ENCODE results near the gene TOR1A.

Gene TOR1A

GRCh38 chr9:129826759-129827158, 2.8 kb upstream of the TOR1A start:
- no peak overlapping the region for H3K27ac ChIP-seq (ENCODE audit: low read length, poor library complexity, severe bottlenecking)
- no peak overlapping the region for H2AFZ ChIP-seq (ENCODE audit: low read depth, low read length)
- no CpG with 5 or more reads among the region's 1 CpG for WGBS
- peaks cover 5% of the 10 kb centered on the region for H3K79me1 ChIP-seq (replicated peaks; ENCODE audit: low read length, poor library complexity, severe bottlenecking)
- H3K4me1 ChIP-seq (ENCODE audit: control insufficient read depth, insufficient read depth, low read depth, low read length) = peaks cover 6% of the 10 kb centered on the region
- H3K23ac ChIP-seq (ENCODE audit: low read length in 2 of 2) = no peak overlapping the region
- H4K91ac ChIP-seq (ENCODE audit: low read length) = no peak overlapping the region
- no peak overlapping the region for H3K4ac ChIP-seq (ENCODE audit: low read depth in 1 of 2, low read length in 2 of 2)
- H4K8ac ChIP-seq (ENCODE audit: low read length) = no peak overlapping the region
- H3K14ac ChIP-seq (ENCODE audit: low read length in 2 of 2) = no peak overlapping the region
- no peak overlapping the region for H3K4me3 ChIP-seq (ENCODE audit: insufficient read depth in 1 of 2, low read depth in 1 of 2, low read length in 2 of 2)
- no peak overlapping the region for H2BK15ac ChIP-seq (ENCODE audit: low read depth, poor library complexity, severe bottlenecking)
- H3K9me3 ChIP-seq (ENCODE audit: control insufficient read depth, low read length) = no peaks in the 10 kb centered on the region
- no peak overlapping the region for H2BK12ac ChIP-seq (ENCODE audit: low read length in 2 of 2)
- peaks cover 42 to 62% of the 10 kb centered on the region in 2 experiments for H3K36me3 ChIP-seq (ENCODE audit: control insufficient read depth in 1 of 2, insufficient read depth in 2 of 2, low read depth in 1 of 2, low read length in 2 of 2)
- H2AK5ac ChIP-seq (ENCODE audit: low read length, severe bottlenecking) = no peak overlapping the region
- H3K4me2 ChIP-seq (ENCODE audit: low read length, poor library complexity, severe bottlenecking) = no peak overlapping the region
- no peak overlapping the region for H3K9ac ChIP-seq (ENCODE audit: low read length)
- no peaks in the 10 kb centered on the region for H3K27me3 ChIP-seq (ENCODE audit: control insufficient read depth in 1 of 2, insufficient read depth in 1 of 2, low read length in 2 of 2)
- H2BK5ac ChIP-seq (ENCODE audit: low read depth, low read length, poor library complexity, severe bottlenecking) = no peak overlapping the region
- no peak for DNase-seq
- no peak overlapping the region for H2BK120ac ChIP-seq (ENCODE audit: low read depth, low read length)
- H3K18ac ChIP-seq (ENCODE audit: low read depth in 1 of 2, low read length in 2 of 2) = no peak overlapping the region

- Histone ChIP-seq H3K36me3 (ENCODE audit: control insufficient read depth in 1 of 2, insufficient read depth in 2 of 2, low read depth in 1 of 2, low read length in 2 of 2) (peaks cover 42 to 62% of the 10 kb centered on the region in 2 experiments), H3K9ac (ENCODE audit: low read length) (no peak overlapping the region), H3K14ac (ENCODE audit: low read length in 2 of 2) (no peak overlapping the region), H4K91ac (ENCODE audit: low read length) (no peak overlapping the region), H2BK15ac (ENCODE audit: low read depth, poor library complexity, severe bottlenecking) (no peak overlapping the region), H3K23ac (ENCODE audit: low read length in 2 of 2) (no peak overlapping the region), H3K79me1 (replicated peaks; ENCODE audit: low read length, poor library complexity, severe bottlenecking) (peaks cover 7% of the 10 kb centered on the region), H3K4me3 (ENCODE audit: insufficient read depth in 1 of 2, low read depth in 1 of 2, low read length in 2 of 2) (no peak overlapping the region), H3K27me3 (ENCODE audit: control insufficient read depth in 1 of 2, insufficient read depth in 1 of 2, low read length in 2 of 2) (no peaks in the 10 kb centered on the region), H2BK120ac (ENCODE audit: low read depth, low read length) (no peak overlapping the region), H3K27ac (ENCODE audit: low read length, poor library complexity, severe bottlenecking) (no peak overlapping the region), H2AFZ (ENCODE audit: low read depth, low read length) (no peak overlapping the region), H4K8ac (ENCODE audit: low read length) (no peak overlapping the region), H3K4me1 (ENCODE audit: control insufficient read depth, insufficient read depth, low read depth, low read length) (peaks cover 6% of the 10 kb centered on the region), H3K9me3 (ENCODE audit: control insufficient read depth, low read length) (no peaks in the 10 kb centered on the region), H2BK12ac (ENCODE audit: low read length in 2 of 2) (no peak overlapping the region), H2AK5ac (ENCODE audit: low read length, severe bottlenecking) (no peak overlapping the region), H2BK5ac (ENCODE audit: low read depth, low read length, poor library complexity, severe bottlenecking) (no peak overlapping the region), H3K18ac (ENCODE audit: low read depth in 1 of 2, low read length in 2 of 2) (no peak overlapping the region), H3K4me2 (ENCODE audit: low read length, poor library complexity, severe bottlenecking) (no peak overlapping the region), H3K4ac (ENCODE audit: low read depth in 1 of 2, low read length in 2 of 2) (no peak overlapping the region)
- no peak for DNase-seq
- WGBS = 97% methylated on average over 6 of the region's 6 CpGs
These were observed 2.4 kb upstream of the TOR1A start for GRCh38 chr9:129826344-129826743.

- Histone ChIP-seq H3K36me3 (ENCODE audit: control insufficient read depth in 1 of 2, insufficient read depth in 2 of 2, low read depth in 1 of 2, low read length in 2 of 2) (peaks cover 39 to 56% of the 10 kb centered on the region in 2 experiments), H2BK12ac (ENCODE audit: low read length in 2 of 2) (no peak overlapping the region), H2BK5ac (ENCODE audit: low read depth, low read length, poor library complexity, severe bottlenecking) (no peak overlapping the region), H3K18ac (ENCODE audit: low read depth in 1 of 2, low read length in 2 of 2) (peak overlapping the region; percentile 84 to 91), H3K4me1 (ENCODE audit: control insufficient read depth, insufficient read depth, low read depth, low read length) (peaks cover 6% of the 10 kb centered on the region), H3K27me3 (ENCODE audit: control insufficient read depth in 1 of 2, insufficient read depth in 1 of 2, low read length in 2 of 2) (no peaks in the 10 kb centered on the region), H3K23ac (ENCODE audit: low read length in 2 of 2) (no peak overlapping the region), H3K4ac (ENCODE audit: low read depth in 1 of 2, low read length in 2 of 2) (peak overlapping the region; percentile 32 to 66), H3K27ac (ENCODE audit: low read length, poor library complexity, severe bottlenecking) (peak overlapping the region; percentile 35), H2AK5ac (ENCODE audit: low read length, severe bottlenecking) (no peak overlapping the region), H4K91ac (ENCODE audit: low read length) (peak overlapping the region; percentile 94), H2AFZ (ENCODE audit: low read depth, low read length) (no peak overlapping the region), H2BK120ac (ENCODE audit: low read depth, low read length) (peak overlapping the region; percentile 88), H3K4me3 (ENCODE audit: insufficient read depth in 1 of 2, low read depth in 1 of 2, low read length in 2 of 2) (peak overlapping the region; percentile 81 to 82), H4K8ac (ENCODE audit: low read length) (peak overlapping the region; percentile 86), H3K9ac (ENCODE audit: low read length) (peak overlapping the region; percentile 87), H3K4me2 (ENCODE audit: low read length, poor library complexity, severe bottlenecking) (no peak overlapping the region), H3K79me1 (replicated peaks; ENCODE audit: low read length, poor library complexity, severe bottlenecking) (peaks cover 20% of the 10 kb centered on the region), H2BK15ac (ENCODE audit: low read depth, poor library complexity, severe bottlenecking) (peak overlapping the region; percentile 34), H3K9me3 (ENCODE audit: control insufficient read depth, low read length) (no peaks in the 10 kb centered on the region), H3K14ac (ENCODE audit: low read length in 2 of 2) (no peak overlapping the region)
- 1% methylated on average over 10 of the region's 15 CpGs for whole genome bisulfite sequencing
- no peak for DNase-seq
These were observed 398 bp downstream of the TOR1A start for GRCh38 chr9:129823542-129823934.

- Histone ChIP-seq H3K27me3 (ENCODE audit: control insufficient read depth in 1 of 2, insufficient read depth in 1 of 2, low read length in 2 of 2) (no peaks in the 10 kb centered on the region), H3K4ac (ENCODE audit: low read depth in 1 of 2, low read length in 2 of 2) (peak overlapping the region in 1 of 2 experiments; percentile 85), H3K79me1 (replicated peaks; ENCODE audit: low read length, poor library complexity, severe bottlenecking) (peaks cover 24% of the 10 kb centered on the region), H3K4me3 (ENCODE audit: insufficient read depth in 1 of 2, low read depth in 1 of 2, low read length in 2 of 2) (peak overlapping the region; percentile 81), H2BK120ac (ENCODE audit: low read depth, low read length) (peak overlapping the region; percentile 88), H3K4me1 (ENCODE audit: control insufficient read depth, insufficient read depth, low read depth, low read length) (peaks cover 6% of the 10 kb centered on the region), H2AK5ac (ENCODE audit: low read length, severe bottlenecking) (no peak overlapping the region), H3K23ac (ENCODE audit: low read length in 2 of 2) (no peak overlapping the region), H3K18ac (ENCODE audit: low read depth in 1 of 2, low read length in 2 of 2) (peak overlapping the region; percentile 76 to 86), H4K8ac (ENCODE audit: low read length) (peak overlapping the region; percentile 70), H2BK5ac (ENCODE audit: low read depth, low read length, poor library complexity, severe bottlenecking) (no peak overlapping the region), H4K91ac (ENCODE audit: low read length) (peak overlapping the region; percentile 1), H3K9me3 (ENCODE audit: control insufficient read depth, low read length) (no peaks in the 10 kb centered on the region), H3K14ac (ENCODE audit: low read length in 2 of 2) (peak overlapping the region in 1 of 2 experiments; percentile 31), H3K36me3 (ENCODE audit: control insufficient read depth in 1 of 2, insufficient read depth in 2 of 2, low read depth in 1 of 2, low read length in 2 of 2) (peaks cover 39 to 57% of the 10 kb centered on the region in 2 experiments), H2BK15ac (ENCODE audit: low read depth, poor library complexity, severe bottlenecking) (no peak overlapping the region), H3K4me2 (ENCODE audit: low read length, poor library complexity, severe bottlenecking) (peak overlapping the region; percentile 87), H2AFZ (ENCODE audit: low read depth, low read length) (no peak overlapping the region), H3K27ac (ENCODE audit: low read length, poor library complexity, severe bottlenecking) (peak overlapping the region; percentile 59), H3K9ac (ENCODE audit: low read length) (peak overlapping the region; percentile 80), H2BK12ac (ENCODE audit: low read length in 2 of 2) (no peak overlapping the region)
- DNase-seq = peak; percentile 68
- 24% methylated on average over 25 of the region's 26 CpGs for WGBS
These were observed 916 bp downstream of the TOR1A start for GRCh38 chr9:129822898-129823541.
